Sigmoid colon (tissue), 4 donors: ENCODE data around the gene USP43.

Source experiments
- CTCF ChIP-seq, 4 experiments: fragments of 450-650 bp in 3 of 4; fragments of 200-600 bp in 1 of 4; IDR thresholded peaks; one replicate each; pipeline ENCODE4 v1.5.1; 2016 to 2019; ENCODE audit warnings: antibody characterized with exemption in 4 of 4, mild to moderate bottlenecking in 3 of 4, moderate library complexity in 2 of 4
- EP300 ChIP-seq, 4 donors: sonication (generic); formaldehyde crosslinking; IDR thresholded peaks; one replicate each; pipeline ENCODE4 v1.6.1; 2017; ENCODE audit warnings: antibody characterized with exemption in 4 of 4
- POLR2A ChIP-seq, 2 donors: fragments of 450-650 bp; IDR thresholded peaks; one replicate each; pipeline ENCODE4 v1.6.1; 2016; ENCODE audit warnings: antibody characterized with exemption in 2 of 2, mild to moderate bottlenecking in 2 of 2, moderate library complexity in 2 of 2
- POLR2AphosphoS5 ChIP-seq, 4 donors: sonication (generic); formaldehyde crosslinking; IDR thresholded peaks; one replicate each; pipeline ENCODE4 v1.6.1; 2017; ENCODE audit warnings: antibody characterized with exemption in 4 of 4

GRCh38 chr17:9705745-9706144 lies 60.4 kb downstream of the USP43 start:
- TF ChIP-seq POLR2A (IDR thresholded peaks at IDR 0.05): no peak
- no peak for TF ChIP-seq CTCF (IDR thresholded peaks at IDR 0.05)
- TF ChIP-seq EP300 (IDR thresholded peaks at IDR 0.05): no peak
- no peak for TF ChIP-seq POLR2AphosphoS5 (IDR thresholded peaks at IDR 0.05)
